GM12891 (cell line): ENCODE data around the gene BAHCC1.

Source experiments
- PAX5 ChIP-seq: IDR thresholded peaks from 2 replicates; pipeline ENCODE4 v1.6.1; 2011; ENCODE audit warnings: low read length, moderate library complexity, mild to moderate bottlenecking; ENCODE audit not compliant: insufficient read depth, severe bottlenecking
- POLR2A ChIP-seq: IDR thresholded peaks from 2 replicates; pipeline ENCODE4 v1.6.1; 2011; ENCODE audit warnings: low read depth, low read length, control low read depth
- POLR2AphosphoS5 ChIP-seq: IDR thresholded peaks from 2 replicates; pipeline ENCODE4 v1.6.1; 2011; ENCODE audit warnings: low read depth, low read length, control low read depth
- POU2F2 ChIP-seq: IDR thresholded peaks from 2 replicates; pipeline ENCODE4 v1.6.1; 2011; ENCODE audit warnings: low read depth, mild to moderate bottlenecking, control low read depth, low read length, moderate library complexity
- TAF1 ChIP-seq: IDR thresholded peaks from 2 replicates; pipeline ENCODE4 v1.6.1; 2011; ENCODE audit warnings: low read depth, low read length, control low read depth

GRCh38 chr17:81491761-81492160 lies 96.5 kb downstream of the BAHCC1 start:
- no peak for TF ChIP-seq POLR2AphosphoS5
- TF ChIP-seq TAF1, result no peak
- TF ChIP-seq PAX5, result no peak
- TF ChIP-seq POLR2A, result no peak
- TF ChIP-seq POU2F2, result no peak
